Measurements from ENCODE around the gene FAF1. TPM values are rescaled to one million over a fixed set of nuclear protein-coding genes. Genes with fewer than 3 reads are reported as not detected.

FAF1 gene
- total RNA-seq, 1 experiment from 2014 or later, result 14.7 TPM

- POLR2A ChIA-PET (ENCODE audit: unreplicated experiment), result no interaction called here
- TF ChIP-seq CTCF (conservative IDR thresholded peaks at IDR 0.05; ENCODE audit: low read depth, low read length) (no peak), EZH2phosphoT487 (IDR thresholded peaks at IDR 0.05; ENCODE audit: borderline replicate concordance, low read length) (no peak), EZH2 (IDR thresholded peaks at IDR 0.05; ENCODE audit: low read length, unreplicated experiment) (no peak)
- intact Hi-C loops (cut with micrococcal nuclease), result no loop called here
Observed at GRCh38 chr1:50453266-50453665, 506.8 kb downstream of the FAF1 start.

GRCh38 chr1:50452700-50453099, 507.4 kb downstream of the FAF1 start:
- H3K27me3 ChIP-seq (ENCODE audit: low read length), result no peaks in the 10 kb centered on the region
- no peaks in the 10 kb centered on the region for H4K20me1 ChIP-seq (ENCODE audit: low read length)
- H3K27ac ChIP-seq (ENCODE audit: low read length), result no peak overlapping the region
- H2AFZ ChIP-seq (ENCODE audit: low read length), result no peak overlapping the region
- H3K9me2 ChIP-seq (replicated peaks; ENCODE audit: low read length), result no peaks in the 10 kb centered on the region
- POLR2A ChIA-PET (ENCODE audit: unreplicated experiment), result no interaction called here
- H3K4me3 ChIP-seq (ENCODE audit: low read length), result no peak overlapping the region
- DNase-seq (no peak), ATAC-seq (no peak)
- intact Hi-C loops (cut with micrococcal nuclease), result no loop called here
- no TSS peak for BruUV-seq (replicated peaks)
- H3K36me3 ChIP-seq (ENCODE audit: low read depth, low read length), result no peaks in the 10 kb centered on the region
- TF ChIP-seq EZH2phosphoT487 (IDR thresholded peaks at IDR 0.05; ENCODE audit: borderline replicate concordance, low read length), result no peak
- no peak for TF ChIP-seq EZH2 (IDR thresholded peaks at IDR 0.05; ENCODE audit: low read length, unreplicated experiment)
- no peak for TF ChIP-seq CTCF (conservative IDR thresholded peaks at IDR 0.05; ENCODE audit: low read depth, low read length)
- no peaks in the 10 kb centered on the region for H3F3A ChIP-seq (ENCODE audit: low read length, unreplicated experiment)
- CTCF ChIA-PET, result no interaction called here
- no peaks in the 10 kb centered on the region for H3K79me2 ChIP-seq (ENCODE audit: low read length)
- H3K4me2 ChIP-seq (ENCODE audit: low read length), result no peak overlapping the region
- H3K9ac ChIP-seq (ENCODE audit: low read length), result no peak overlapping the region
- no peaks in the 10 kb centered on the region for H3K9me3 ChIP-seq (ENCODE audit: low read length)
- H3K4me1 ChIP-seq (ENCODE audit: insufficient read depth, low read length), result no peaks in the 10 kb centered on the region

More at GRCh38 chr1:50453266-50453665, 506.8 kb downstream of the FAF1 start:
- no peak overlapping the region for H3K9ac ChIP-seq (ENCODE audit: low read length)
- H3K27me3 ChIP-seq (ENCODE audit: low read length), result no peaks in the 10 kb centered on the region
- no peaks in the 10 kb centered on the region for H3K9me2 ChIP-seq (replicated peaks; ENCODE audit: low read length)
- no peaks in the 10 kb centered on the region for H3K4me1 ChIP-seq (ENCODE audit: insufficient read depth, low read length)
- no peak overlapping the region for H2AFZ ChIP-seq (ENCODE audit: low read length)
- H3K79me2 ChIP-seq (ENCODE audit: low read length), result no peaks in the 10 kb centered on the region
- H3K4me3 ChIP-seq (ENCODE audit: low read length), result no peak overlapping the region
- H3K36me3 ChIP-seq (ENCODE audit: low read depth, low read length), result no peaks in the 10 kb centered on the region
- no peaks in the 10 kb centered on the region for H3F3A ChIP-seq (ENCODE audit: low read length, unreplicated experiment)
- DNase-seq (no peak), ATAC-seq (no peak)
- no peak overlapping the region for H3K4me2 ChIP-seq (ENCODE audit: low read length)
- CTCF ChIA-PET, result no interaction called here
- BruUV-seq (replicated peaks), result no TSS peak
- no peaks in the 10 kb centered on the region for H3K9me3 ChIP-seq (ENCODE audit: low read length)
- no peak overlapping the region for H3K27ac ChIP-seq (ENCODE audit: low read length)
- H4K20me1 ChIP-seq (ENCODE audit: low read length), result no peaks in the 10 kb centered on the region

GRCh38 chr1:50450861-50451653, 509.0 kb downstream of the FAF1 start:
- CTCF ChIA-PET, result no interaction called here
- Histone ChIP-seq H3K9me2 (replicated peaks; ENCODE audit: low read length) (no peaks in the 10 kb centered on the region), H4K20me1 (ENCODE audit: low read length) (no peaks in the 10 kb centered on the region), H3K9me3 (ENCODE audit: low read length) (no peaks in the 10 kb centered on the region), H3F3A (ENCODE audit: low read length, unreplicated experiment) (no peaks in the 10 kb centered on the region), H3K4me1 (ENCODE audit: insufficient read depth, low read length) (no peaks in the 10 kb centered on the region), H2AFZ (ENCODE audit: low read length) (no peak overlapping the region), H3K9ac (ENCODE audit: low read length) (no peak overlapping the region), H3K27ac (ENCODE audit: low read length) (no peak overlapping the region), H3K36me3 (ENCODE audit: low read depth, low read length) (no peaks in the 10 kb centered on the region), H3K4me2 (ENCODE audit: low read length) (no peak overlapping the region), H3K27me3 (ENCODE audit: low read length) (no peaks in the 10 kb centered on the region), H3K4me3 (ENCODE audit: low read length) (no peak overlapping the region), H3K79me2 (ENCODE audit: low read length) (no peaks in the 10 kb centered on the region)
- intact Hi-C loops (cut with micrococcal nuclease), result no loop called here
- no peak for TF ChIP-seq EZH2phosphoT487 (IDR thresholded peaks at IDR 0.05; ENCODE audit: borderline replicate concordance, low read length)
- TF ChIP-seq CTCF (conservative IDR thresholded peaks at IDR 0.05; ENCODE audit: low read depth, low read length), result no peak
- no peak for DNase-seq
- POLR2A ChIA-PET (ENCODE audit: unreplicated experiment), result no interaction called here
- ATAC-seq, result no peak
- no TSS peak for BruUV-seq (replicated peaks)

Data from PC-3 (cell line).